Measurements from ENCODE around the gene FAM90A26. TPM values are rescaled to one million over a fixed set of nuclear protein-coding genes. Genes with fewer than 3 reads are reported as not detected.
"Not testable (repeated sequence)": the region's sequence is repeated elsewhere in the genome, so short reads cannot be mapped to it uniquely, and the experiment has no call there.

Gene FAM90A26
- total RNA-seq, 1 donor from 2014 or later = not detected

DNA sequence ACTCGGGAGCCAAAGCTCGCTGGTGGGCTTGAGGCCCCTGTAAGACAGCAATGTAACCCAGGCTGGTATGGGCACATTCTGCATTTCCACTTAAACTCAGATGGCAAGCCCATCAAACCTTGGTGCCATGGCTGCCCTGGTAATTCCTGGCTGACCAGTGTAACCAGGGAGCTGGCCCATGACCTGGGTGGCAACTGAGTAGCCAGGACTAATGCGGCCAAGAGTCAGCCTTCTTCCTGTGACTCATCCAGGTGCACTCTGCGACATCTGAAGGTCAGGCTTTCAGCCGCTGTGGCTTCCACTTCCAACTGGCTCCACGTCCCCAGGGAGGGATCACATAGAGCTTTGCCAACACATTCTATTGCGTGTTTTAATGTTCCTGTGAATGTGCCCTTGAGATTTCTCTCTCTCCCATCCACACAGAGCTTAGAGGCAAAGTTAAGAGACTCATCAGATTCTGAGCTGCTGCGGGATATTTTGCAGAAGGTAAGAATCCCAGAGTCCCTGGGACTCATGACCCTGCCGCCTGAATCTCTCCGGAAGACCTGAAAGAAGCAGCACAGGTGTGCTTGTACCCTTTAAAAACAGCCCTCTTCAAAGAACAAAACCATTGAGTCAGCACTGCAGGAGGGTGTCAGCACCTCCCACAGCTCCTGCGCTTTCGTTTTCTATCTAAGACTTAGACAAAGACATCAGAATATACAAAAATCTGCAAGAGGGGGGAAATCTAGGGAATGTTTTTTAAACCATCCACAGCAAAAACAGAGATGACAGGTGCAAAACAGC is 14.9 kb upstream of the FAM90A26 start:
- DNase-seq (ENCODE audit: low read depth) = not testable (repeated sequence)

- DNase-seq (ENCODE audit: low read depth) = peak; percentile 26
These were observed 11.8 kb upstream of the FAM90A26 start for GRCh38 chr4:9158392-9158791.

- peak; percentile 84 for DNase-seq (ENCODE audit: low read depth)
These were observed 10.2 kb upstream of the FAM90A26 start for GRCh38 chr4:9160046-9160445.

DNA sequence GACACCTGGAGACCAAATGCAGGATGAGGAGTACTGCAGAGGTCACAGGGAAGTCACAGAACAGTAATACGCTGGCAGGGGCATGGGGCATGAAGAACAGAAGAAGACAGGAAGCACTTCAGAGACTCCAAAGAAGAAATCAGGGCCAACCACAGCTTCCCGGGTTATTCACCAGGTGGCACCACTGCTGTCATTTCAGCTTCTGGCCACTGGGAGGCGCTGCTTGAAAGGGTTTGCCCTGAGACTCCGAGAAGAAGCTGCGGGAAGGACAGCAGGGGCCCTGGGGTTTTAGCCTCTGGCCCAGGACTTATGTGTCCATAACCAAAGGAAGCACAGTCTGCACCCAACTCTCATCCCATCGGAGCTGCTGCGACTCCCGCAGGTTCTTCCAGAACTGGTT is 4.2 kb upstream of the FAM90A26 start:
- not testable (repeated sequence) for DNase-seq (ENCODE audit: low read depth)

GRCh38 chr4:9210357-9210756 is 40.1 kb downstream of the FAM90A26 start, which contains the start of gene USP17L10:
TSS of gene USP17L10 (plus strand) at chr4:9210657. CDS start at chr4:9210657, 0 bp downstream.
- DNase-seq (ENCODE audit: low read depth) = not testable (repeated sequence)

DNA sequence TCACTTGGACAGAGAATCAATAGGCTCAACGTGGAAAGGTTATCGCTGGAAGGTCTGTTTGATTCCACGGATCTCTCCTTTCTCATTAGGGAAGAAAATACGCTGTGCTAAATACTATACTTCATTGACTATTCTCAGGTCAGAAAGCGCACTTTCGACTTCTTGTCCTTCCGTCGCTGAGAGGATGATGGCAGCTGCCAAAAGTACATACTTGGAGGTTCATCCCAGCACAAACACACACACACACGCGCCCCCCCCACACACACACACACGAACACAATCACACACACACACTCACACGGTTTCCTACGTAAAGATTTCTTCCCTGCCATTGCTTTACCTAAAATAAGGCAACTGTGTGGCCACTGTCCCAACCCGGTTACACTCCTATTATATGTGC is 44.5 kb downstream of the FAM90A26 start:
- not testable (repeated sequence) for DNase-seq (ENCODE audit: low read depth)

DNA sequence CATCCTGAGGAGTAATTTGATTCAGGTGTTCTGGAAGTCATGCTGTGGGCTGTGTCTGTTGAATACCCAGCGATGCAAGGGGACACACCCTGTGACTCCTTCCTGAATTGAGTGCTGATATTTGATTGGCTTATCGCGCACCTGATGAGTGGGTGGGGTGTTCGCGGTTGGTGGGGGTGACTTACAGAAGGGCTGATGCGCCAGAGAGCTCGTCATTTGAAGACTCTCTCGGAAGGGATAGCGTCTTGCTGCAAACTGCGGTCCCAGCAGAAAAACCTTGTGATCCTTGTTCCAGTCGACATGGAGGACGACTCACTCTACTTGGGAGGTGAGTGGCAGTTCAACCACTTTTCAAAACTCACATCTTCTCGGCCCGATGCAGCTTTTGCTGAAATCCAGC is 44.9 kb downstream of the FAM90A26 start, which contains the start of gene USP17L11:
TSS of gene USP17L11 (plus strand) at position 301 of the 400 bp plus-strand sequence. CDS start at position 301, 0 bp downstream.
- DNase-seq (ENCODE audit: low read depth) = not testable (repeated sequence)

DNA sequence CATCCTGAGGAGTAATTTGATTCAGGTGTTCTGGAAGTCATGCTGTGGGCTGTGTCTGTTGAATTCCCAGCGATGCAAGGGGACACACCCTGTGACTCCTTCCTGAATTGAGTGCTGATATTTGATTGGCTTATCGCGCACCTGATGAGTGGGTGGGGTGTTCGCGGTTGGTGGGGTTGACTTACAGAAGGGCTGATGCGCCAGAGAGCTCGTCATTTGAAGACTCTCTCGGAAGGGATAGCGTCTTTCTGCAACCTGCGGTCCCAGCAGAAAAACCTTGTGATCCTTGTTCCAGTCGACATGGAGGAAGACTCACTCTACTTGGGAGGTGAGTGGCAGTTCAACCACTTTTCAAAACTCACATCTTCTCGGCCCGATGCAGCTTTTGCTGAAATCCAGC is 49.6 kb downstream of the FAM90A26 start, which contains the start of gene USP17L12:
TSS of gene USP17L12 (plus strand) at position 301 of the 400 bp plus-strand sequence. CDS start at position 301, 0 bp downstream.
- DNase-seq (ENCODE audit: low read depth) = not testable (repeated sequence)

DNA sequence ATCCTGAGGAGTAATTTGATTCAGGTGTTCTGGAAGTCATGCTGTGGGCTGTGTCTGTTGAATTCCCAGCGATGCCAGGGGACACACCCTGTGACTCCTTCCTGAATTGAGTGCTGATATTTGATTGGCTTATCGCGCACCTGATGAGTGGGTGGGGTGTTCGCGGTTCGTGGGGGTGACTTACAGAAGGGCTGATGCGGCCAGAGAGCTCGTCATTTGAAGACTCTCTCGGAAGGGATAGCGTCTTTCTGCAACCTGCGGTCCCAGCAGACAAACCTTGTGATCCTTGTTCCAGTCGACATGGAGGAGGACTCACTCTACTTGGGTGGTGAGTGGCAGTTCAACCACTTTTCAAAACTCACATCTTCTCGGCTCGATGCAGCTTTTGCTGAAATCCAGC is 54.4 kb downstream of the FAM90A26 start, which contains the start of gene USP17L13:
TSS of gene USP17L13 (plus strand) at position 301 of the 400 bp plus-strand sequence. CDS start at position 301, 0 bp downstream.
- not testable (repeated sequence) for DNase-seq (ENCODE audit: low read depth)

Other genes with a start within 250 kb of the FAM90A26 start
- not detected in 2 replicates for gene USP17L10, start 40.2 kb downstream of the FAM90A26 start, total RNA-seq
- not detected in 2 replicates for gene USP17L11, start 45.0 kb downstream of the FAM90A26 start, total RNA-seq
- gene USP17L12, start 49.7 kb downstream of the FAM90A26 start, total RNA-seq = not detected in 2 replicates
- gene USP17L13, start 54.5 kb downstream of the FAM90A26 start, total RNA-seq = not detected in 2 replicates
- gene USP17L15, start 64.0 kb downstream of the FAM90A26 start, total RNA-seq = not detected in 2 replicates
- not detected in 2 replicates for gene USP17L17, start 73.5 kb downstream of the FAM90A26 start, total RNA-seq
- gene USP17L18, start 78.2 kb downstream of the FAM90A26 start, total RNA-seq = not detected in 2 replicates
- gene USP17L19, start 83.0 kb downstream of the FAM90A26 start, total RNA-seq = not detected in 2 replicates
- not detected in 2 replicates for gene USP17L20, start 87.7 kb downstream of the FAM90A26 start, total RNA-seq
- gene USP17L21, start 92.5 kb downstream of the FAM90A26 start, total RNA-seq = not detected in 2 replicates
- not detected in 2 replicates for gene USP17L22, start 97.2 kb downstream of the FAM90A26 start, total RNA-seq
- gene USP17L24, start 154.8 kb downstream of the FAM90A26 start, total RNA-seq = not detected in 2 replicates
- not detected in 2 replicates for gene USP17L25, start 159.5 kb downstream of the FAM90A26 start, total RNA-seq
- not detected in 2 replicates for gene USP17L26, start 164.2 kb downstream of the FAM90A26 start, total RNA-seq
- not detected in 2 replicates for gene USP17L5, start 169.0 kb downstream of the FAM90A26 start, total RNA-seq
- gene USP17L27, start 173.7 kb downstream of the FAM90A26 start, total RNA-seq = not detected in 2 replicates
- gene USP17L28, start 178.5 kb downstream of the FAM90A26 start, total RNA-seq = not detected in 2 replicates
- not detected in 2 replicates for gene USP17L29, start 183.2 kb downstream of the FAM90A26 start, total RNA-seq
- not detected in 2 replicates for gene USP17L30, start 192.7 kb downstream of the FAM90A26 start, total RNA-seq